H9 (cell line): ENCODE measurements around the gene GMPR. TPM values are rescaled to one million over a fixed set of nuclear protein-coding genes. Genes with fewer than 3 reads are reported as not detected.
"Not testable (repeated sequence)": the region's sequence is repeated elsewhere in the genome, so short reads cannot be mapped to it uniquely, and the experiment has no call there.

Experiments used
- DNase-seq: peaks from one replicate; pipeline ENCODE4 v3.0.0-alpha.2; 2017
- H2AFZ ChIP-seq: one replicate; pipeline ENCODE4 v1.6.1; 2013; ENCODE audit warnings: mild to moderate bottlenecking, low read length, control low read depth, moderate library complexity
- H2AK5ac ChIP-seq: 2 replicates; pipeline ENCODE4 v1.6.1; 2013; ENCODE audit warnings: low read length, control low read depth, mixed read lengths; ENCODE audit not compliant: insufficient read length
- H2BK120ac ChIP-seq: one replicate; pipeline ENCODE4 v1.6.1; 2013; ENCODE audit warnings: low read depth, mild to moderate bottlenecking, low read length, control low read depth, inconsistent platforms; ENCODE audit not compliant: poor library complexity, severe bottlenecking
- H2BK12ac ChIP-seq: 2 replicates; pipeline ENCODE4 v1.6.1; 2013; ENCODE audit warnings: low read length, control low read depth, mixed read lengths, low read depth; ENCODE audit not compliant: insufficient read length
- H2BK15ac ChIP-seq: 2 replicates; pipeline ENCODE4 v1.6.1; 2013; ENCODE audit warnings: low read depth, low read length, control low read depth
- H2BK20ac ChIP-seq: one replicate; pipeline ENCODE4 v1.6.1; 2013; ENCODE audit warnings: low read depth, mild to moderate bottlenecking, low read length, control low read depth, inconsistent platforms; ENCODE audit not compliant: poor library complexity, severe bottlenecking
- H2BK5ac ChIP-seq: 2 replicates; pipeline ENCODE4 v1.6.1; 2013; ENCODE audit warnings: low read length, control low read depth, mixed read lengths; ENCODE audit not compliant: insufficient read length
- H3K14ac ChIP-seq: 2 replicates; pipeline ENCODE4 v1.6.1; 2013; ENCODE audit warnings: low read length, control low read depth; ENCODE audit not compliant: insufficient read depth
- H3K18ac ChIP-seq: 2 replicates; pipeline ENCODE4 v1.6.1; 2013; ENCODE audit warnings: low read depth, mild to moderate bottlenecking, mixed read lengths, low read length, control low read depth; ENCODE audit not compliant: insufficient read length
- H3K23ac ChIP-seq: 2 replicates; pipeline ENCODE4 v1.6.1; 2013; ENCODE audit warnings: low read length, control low read depth, mixed read lengths, low read depth; ENCODE audit not compliant: insufficient read length
- H3K23me2 ChIP-seq: 2 replicates; pipeline ENCODE4 v1.6.1; 2013; ENCODE audit warnings: low read depth, mild to moderate bottlenecking, mixed read lengths, low read length, control low read depth; ENCODE audit not compliant: insufficient read length, poor library complexity, severe bottlenecking
- H3K27ac ChIP-seq: 2 replicates; pipeline ENCODE4 v1.5.1; 2013; ENCODE audit warnings: low read length, control low read depth, mixed read lengths, low read depth; ENCODE audit not compliant: insufficient read length
- H3K27me3 ChIP-seq: 2 replicates; pipeline ENCODE4 v1.6.1; 2013; ENCODE audit warnings: low read length, control low read depth, inconsistent platforms; ENCODE audit not compliant: insufficient read depth
- H3K4ac ChIP-seq: 2 replicates; pipeline ENCODE4 v1.6.1; 2013; ENCODE audit warnings: low read depth, mild to moderate bottlenecking, control low read depth, inconsistent platforms, low read length, moderate library complexity
- H3K4me1 ChIP-seq: 2 replicates; pipeline ENCODE4 v1.6.1; 2013; ENCODE audit warnings: low read length, control low read depth, inconsistent platforms; ENCODE audit not compliant: insufficient read depth
- H3K4me2 ChIP-seq: 2 replicates; pipeline ENCODE4 v1.6.1; 2013; ENCODE audit warnings: low read length, control low read depth, mixed read lengths; ENCODE audit not compliant: insufficient read length, insufficient read depth
- H3K56ac ChIP-seq: 2 replicates; pipeline ENCODE4 v1.6.1; 2013; ENCODE audit warnings: low read depth, mild to moderate bottlenecking, mixed read lengths, low read length, control low read depth; ENCODE audit not compliant: insufficient read length
- H3K79me1 ChIP-seq: 2 replicates; pipeline ENCODE4 v1.6.1; 2013; ENCODE audit warnings: low read depth, mild to moderate bottlenecking, moderate library complexity, low read length, control low read depth, inconsistent platforms; ENCODE audit not compliant: insufficient read depth, poor library complexity, severe bottlenecking
- H3K79me2 ChIP-seq: 2 replicates; pipeline ENCODE4 v1.6.1; 2013; ENCODE audit warnings: low read length, control low read depth, inconsistent platforms; ENCODE audit not compliant: insufficient read depth
- H3K9ac ChIP-seq: 2 replicates; pipeline ENCODE4 v1.6.1; 2013; ENCODE audit warnings: low read length, control low read depth, mixed read lengths; ENCODE audit not compliant: insufficient read length; ENCODE audit errors: extremely low read depth
- H3K9me3 ChIP-seq: one replicate; pipeline ENCODE4 v1.6.1; 2013; ENCODE audit warnings: low read depth, low read length, inconsistent platforms; ENCODE audit not compliant: control insufficient read depth
- H3T11ph ChIP-seq: one replicate; pipeline ENCODE4 v1.6.1; 2013; ENCODE audit warnings: mild to moderate bottlenecking, low read length, control low read depth, inconsistent platforms
- H4K20me1 ChIP-seq: one replicate; pipeline ENCODE4 v1.6.1; 2013; ENCODE audit not compliant: control insufficient read depth, insufficient read length, insufficient read depth
- H4K5ac ChIP-seq: 2 replicates; pipeline ENCODE4 v1.6.1; 2013; ENCODE audit warnings: low read depth, mild to moderate bottlenecking, mixed read lengths, low read length, control low read depth; ENCODE audit not compliant: insufficient read length
- H4K8ac ChIP-seq: replicated peaks from 2 replicates; pipeline ENCODE4 v1.6.1; 2013; ENCODE audit warnings: low read length, control low read depth, mixed read lengths, low read depth; ENCODE audit not compliant: insufficient read length
- H4K91ac ChIP-seq: 2 replicates; pipeline ENCODE4 v1.6.1; 2013; ENCODE audit warnings: low read depth, mild to moderate bottlenecking, moderate library complexity, mixed read lengths, low read length, control low read depth; ENCODE audit not compliant: insufficient read length
- H3K27ac Mint-ChIP-seq, 3 experiments: 2 replicates in 2 of 3; 3 replicates in 1 of 3; pipeline ENCODE4 v1.8.0; 2020 to 2021; ENCODE audit warnings: mixed read lengths in 3 of 3, mild to moderate bottlenecking in 1 of 3, moderate library complexity in 1 of 3
- H3K27me3 Mint-ChIP-seq: 2 replicates; pipeline ENCODE4 v1.8.0; 2021; ENCODE audit warnings: low read depth, mild to moderate bottlenecking, moderate library complexity, mixed read lengths
- H3K36me3 Mint-ChIP-seq, 3 experiments: 2 replicates in 2 of 3; 3 replicates in 1 of 3; pipeline ENCODE4 v1.8.0; 2020 to 2021; ENCODE audit warnings: low read depth in 3 of 3, mixed read lengths in 3 of 3; ENCODE audit not compliant: insufficient read depth in 1 of 3
- H3K4me1 Mint-ChIP-seq, 2 experiments: 2 replicates each; pipeline ENCODE4 v1.8.0; 2020; ENCODE audit warnings: mixed read lengths in 2 of 2
- H3K4me3 Mint-ChIP-seq, 2 experiments: 2 replicates in 1 of 2; 3 replicates in 1 of 2; pipeline ENCODE4 v1.8.0; 2020 to 2021; ENCODE audit warnings: mild to moderate bottlenecking in 2 of 2, mixed read lengths in 2 of 2, moderate library complexity in 1 of 2
- H3K9me3 Mint-ChIP-seq, 2 experiments: 2 replicates in 1 of 2; 3 replicates in 1 of 2; pipeline ENCODE4 v1.8.0; 2020; ENCODE audit warnings: mild to moderate bottlenecking in 2 of 2, mixed read lengths in 2 of 2, moderate library complexity in 1 of 2
- CTCF ChIP-seq: fragments of 200-600 bp; sonication (generic); conservative IDR thresholded peaks from 3 replicates; pipeline ENCODE4 v1.8.0; 2021; ENCODE audit warnings: antibody characterized with exemption, mild to moderate bottlenecking
- WGBS: extraction: QIAGEN DNeasy Blood & Tissue Kit; methylation state at CpG from one replicate; pipeline ENCODE4 v1.1.7; 2013; ENCODE audit warnings: missing lambda C conversion rate, low lambda C conversion rate, mixed read lengths; ENCODE audit not compliant: insufficient read length; ENCODE audit errors: extremely low coverage; 5-methylcytosine and 5-hydroxymethylcytosine counted together
- total RNA-seq: library from RNA; stranded (reverse); gene quantifications from 2 replicates; pipeline ENCODE4 v1.2.1, GENCODE V29; 2021

The GMPR gene
- total RNA-seq, 1 experiment from 2014 or later, result 0.70 TPM

GRCh38 chr6:16267428-16268263 is 29.3 kb downstream of the GMPR start:
- no peak overlapping the region for H2BK5ac ChIP-seq
- Mint-ChIP-seq H3K4me3 (no peak overlapping the region), H3K4me1 (peaks cover 10 to 12% of the 10 kb centered on the region in 2 experiments; a peak in 3 of 4 replicates), H3K36me3 (peaks cover 0 to 5% (median 0%) of the 10 kb centered on the region in 3 experiments; a peak in 3 of 7 replicates), H3K9me3 (peaks cover 3 to 4% of the 10 kb centered on the region in 2 experiments; a peak in 1 of 5 replicates), H3K27me3 (peaks cover 11% of the 10 kb centered on the region), H3K27ac (no peak overlapping the region)
- H3K9me3 ChIP-seq, result no peaks in the 10 kb centered on the region
- H3K4me1 ChIP-seq, result no peaks in the 10 kb centered on the region
- H3K18ac ChIP-seq, result no peak overlapping the region
- H3K23me2 ChIP-seq, result no peaks in the 10 kb centered on the region
- no peak overlapping the region for H3K23ac ChIP-seq
- no peak overlapping the region for H4K91ac ChIP-seq
- no peak overlapping the region for H3K9ac ChIP-seq
- no peak overlapping the region for H2AFZ ChIP-seq
- H2BK120ac ChIP-seq, result no peak overlapping the region
- WGBS, result no CpG with 5 or more reads among the region's 23 CpGs
- no peak overlapping the region for H4K5ac ChIP-seq
- H3K27ac ChIP-seq, result no peak overlapping the region
- DNase-seq, result no peak
- H2BK15ac ChIP-seq, result no peak overlapping the region
- no peaks in the 10 kb centered on the region for H3K79me2 ChIP-seq
- H2AK5ac ChIP-seq, result no peak overlapping the region
- no peaks in the 10 kb centered on the region for H4K20me1 ChIP-seq
- no peak overlapping the region for H3K4me2 ChIP-seq
- H3K4ac ChIP-seq, result no peak overlapping the region
- H2BK20ac ChIP-seq, result no peak overlapping the region
- H2BK12ac ChIP-seq, result no peak overlapping the region
- no peak overlapping the region for H3T11ph ChIP-seq
- H4K8ac ChIP-seq, result no peak overlapping the region
- H3K27me3 ChIP-seq, result no peaks in the 10 kb centered on the region
- no peak for TF ChIP-seq CTCF
- no peak overlapping the region for H3K56ac ChIP-seq
- H3K79me1 ChIP-seq, result no peaks in the 10 kb centered on the region
- H3K14ac ChIP-seq, result no peak overlapping the region

- not testable (repeated sequence) for H3K23ac ChIP-seq, H4K5ac ChIP-seq, H2BK120ac ChIP-seq, H2BK12ac ChIP-seq, H2BK15ac ChIP-seq, H4K8ac ChIP-seq, H2AK5ac ChIP-seq, H4K20me1 ChIP-seq, H3K27ac Mint-ChIP-seq, H3K56ac ChIP-seq, H3K9me3 ChIP-seq, H3T11ph ChIP-seq, DNase-seq, H3K4ac ChIP-seq, H3K14ac ChIP-seq, H3K4me1 Mint-ChIP-seq, H2BK20ac ChIP-seq, H3K4me2 ChIP-seq, H2AFZ ChIP-seq, H3K4me1 ChIP-seq, H2BK5ac ChIP-seq, H3K27me3 ChIP-seq, H3K36me3 Mint-ChIP-seq, H3K4me3 Mint-ChIP-seq, H3K79me2 ChIP-seq, H3K27me3 Mint-ChIP-seq, H3K18ac ChIP-seq, H3K9ac ChIP-seq, H3K23me2 ChIP-seq, H3K9me3 Mint-ChIP-seq, H3K27ac ChIP-seq, H4K91ac ChIP-seq, H3K79me1 ChIP-seq
- WGBS, result no CpG with 5 or more reads among the region's 7 CpGs
Observed at GRCh38 chr6:16269442-16270070, 31.2 kb downstream of the GMPR start.
